Measurements from ENCODE around the gene ATP6V1A.

DNA sequence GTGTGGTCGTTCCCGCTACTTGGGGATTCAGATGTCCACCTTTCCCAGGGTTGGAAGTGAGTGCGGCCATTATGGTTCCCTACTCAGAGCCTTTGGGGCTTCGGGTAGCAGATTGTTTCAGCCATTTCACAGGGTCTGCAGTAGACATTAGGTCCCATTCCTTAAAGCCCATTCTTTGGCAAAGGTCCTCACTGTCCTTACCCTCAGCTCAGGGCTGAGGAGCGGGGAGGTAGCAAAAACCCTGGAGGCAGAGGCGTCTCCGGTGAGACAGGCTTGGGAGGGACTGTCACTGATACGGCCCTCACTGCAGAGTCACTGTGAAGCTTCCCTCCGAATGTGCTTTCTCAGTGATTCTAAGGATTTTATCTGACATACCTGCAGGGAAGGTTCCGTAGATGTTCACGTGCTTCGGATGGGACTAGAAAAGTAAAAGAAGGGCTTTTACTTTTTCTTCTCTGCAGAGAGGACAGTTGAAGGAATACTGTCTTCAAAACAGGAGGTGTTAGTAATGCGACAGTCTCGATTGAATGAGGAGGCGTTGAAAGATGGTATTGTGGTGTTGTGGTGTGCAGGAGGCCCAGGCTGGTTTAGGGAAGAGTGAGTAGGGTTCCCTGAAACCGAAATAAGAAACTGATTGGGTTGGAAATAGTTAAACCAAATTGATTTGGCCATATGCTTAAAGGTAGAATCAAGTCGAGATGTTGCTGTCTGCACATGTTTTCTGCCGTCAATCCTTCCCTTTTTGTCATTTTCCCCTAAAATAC, 630 bp downstream of the ATP6V1A start:
- TF ChIP-seq, protein P1, sequence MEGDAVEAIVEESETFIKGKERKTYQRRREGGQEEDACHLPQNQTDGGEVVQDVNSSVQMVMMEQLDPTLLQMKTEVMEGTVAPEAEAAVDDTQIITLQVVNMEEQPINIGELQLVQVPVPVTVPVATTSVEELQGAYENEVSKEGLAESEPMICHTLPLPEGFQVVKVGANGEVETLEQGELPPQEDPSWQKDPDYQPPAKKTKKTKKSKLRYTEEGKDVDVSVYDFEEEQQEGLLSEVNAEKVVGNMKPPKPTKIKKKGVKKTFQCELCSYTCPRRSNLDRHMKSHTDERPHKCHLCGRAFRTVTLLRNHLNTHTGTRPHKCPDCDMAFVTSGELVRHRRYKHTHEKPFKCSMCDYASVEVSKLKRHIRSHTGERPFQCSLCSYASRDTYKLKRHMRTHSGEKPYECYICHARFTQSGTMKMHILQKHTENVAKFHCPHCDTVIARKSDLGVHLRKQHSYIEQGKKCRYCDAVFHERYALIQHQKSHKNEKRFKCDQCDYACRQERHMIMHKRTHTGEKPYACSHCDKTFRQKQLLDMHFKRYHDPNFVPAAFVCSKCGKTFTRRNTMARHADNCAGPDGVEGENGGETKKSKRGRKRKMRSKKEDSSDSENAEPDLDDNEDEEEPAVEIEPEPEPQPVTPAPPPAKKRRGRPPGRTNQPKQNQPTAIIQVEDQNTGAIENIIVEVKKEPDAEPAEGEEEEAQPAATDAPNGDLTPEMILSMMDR (IDR thresholded peaks at IDR 0.05): no peak
- no peak for TF ChIP-seq POLR2AphosphoS5 (IDR thresholded peaks at IDR 0.05)
